ENCODE measurements around the gene CT45A8. TPM values are rescaled to one million over a fixed set of nuclear protein-coding genes. Genes with fewer than 3 reads are reported as not detected.
"Not testable (repeated sequence)": the region's sequence is repeated elsewhere in the genome, so short reads cannot be mapped to it uniquely, and the experiment has no call there.

CT45A8 gene
- total RNA-seq (2014; rRNA removed; shearing (Covaris generic)) (not detected in 2 replicates), polyA plus RNA-seq (2016; fragmentation: Nextera tagmentation; extraction: Ambion mirVana) (not detected in 2 replicates)

GRCh38 chrX:135854438-135854837 is at the start of gene CT45A8:
Gene CT45A8, minus strand, starts transcription at chrX:135854538. Its CDS starts 3,755 bp downstream, at chrX:135850783.
- H3K79me2 ChIP-seq (ENCODE audit: insufficient read depth); H3K9me2 ChIP-seq (ENCODE audit: insufficient read depth); H3K4me1 ChIP-seq (ENCODE audit: insufficient read depth); H4K20me1 ChIP-seq (ENCODE audit: insufficient read depth); H3K27me3 ChIP-seq (replicated peaks; ENCODE audit: insufficient read depth); H3K9me3 ChIP-seq (ENCODE audit: low read depth); H3K9ac ChIP-seq; H3K4me3 ChIP-seq; H3K27ac ChIP-seq; H3K4me2 ChIP-seq (ENCODE audit: unreplicated experiment); in situ Hi-C loops (cut with MboI); H2AFZ ChIP-seq; DNase-seq; H3F3A ChIP-seq (ENCODE audit: insufficient read depth); H3K36me3 ChIP-seq (ENCODE audit: low read depth): not testable (repeated sequence)
- no CpG with 5 or more reads among the region's 17 CpGs for WGBS, 2 experiments (ENCODE audit: low coverage in 1 of 2, low lambda C conversion rate in 2 of 2, missing lambda C conversion rate in 2 of 2)

- no peak within 1 kb of the TSS for H3K4me3 ChIP-seq
- no peak for DNase-seq
- no peak within 1 kb of the TSS for H3K9ac ChIP-seq
- in situ Hi-C loops (cut with MboI), result no loop called here
- no peaks in the 10 kb centered on the region for H3K36me3 ChIP-seq (ENCODE audit: low read depth)
- 80 to 81% methylated on average over 17 to 20 of the region's 22 CpGs for WGBS, 2 experiments (ENCODE audit: low coverage in 1 of 2, low lambda C conversion rate in 2 of 2, missing lambda C conversion rate in 2 of 2)
- no peaks in the 10 kb centered on the region for H3K79me2 ChIP-seq (ENCODE audit: insufficient read depth)
- no peaks in the 10 kb centered on the region for H4K20me1 ChIP-seq (ENCODE audit: insufficient read depth)
- H3K9me3 ChIP-seq (ENCODE audit: low read depth), result no peaks in the 10 kb centered on the region
- no peaks in the 10 kb centered on the region for H3K27me3 ChIP-seq (replicated peaks; ENCODE audit: insufficient read depth)
- H3K27ac ChIP-seq, result no peak within 1 kb of the TSS
- no peaks in the 10 kb centered on the region for H3K4me1 ChIP-seq (ENCODE audit: insufficient read depth)
- H3F3A ChIP-seq (ENCODE audit: insufficient read depth), result no peaks in the 10 kb centered on the region
- no peaks in the 10 kb centered on the region for H3K9me2 ChIP-seq (ENCODE audit: insufficient read depth)
- H2AFZ ChIP-seq, result no peak within 1 kb of the TSS
- no peak within 1 kb of the TSS for H3K4me2 ChIP-seq (ENCODE audit: unreplicated experiment)
- TF ChIP-seq EZH2 (IDR thresholded peaks at IDR 0.05; ENCODE audit: insufficient read depth, poor library complexity, severe bottlenecking) (no peak), EZH2phosphoT487 (IDR thresholded peaks at IDR 0.05; ENCODE audit: insufficient read depth, low read depth) (no peak)
Measured at GRCh38 chrX:135893294-135893817, 39.0 kb upstream of the CT45A8 start, which contains the start of the genes CT45A10 and SAGE1. Gene CT45A10, minus strand, starts transcription at chrX:135893444. Its CDS starts 8,100 bp downstream, at chrX:135885344. Gene SAGE1, plus strand, starts transcription at chrX:135893716. Its CDS starts 2,527 bp downstream, at chrX:135896243.

- Histone ChIP-seq H3K4me2 (ENCODE audit: unreplicated experiment) (no peak overlapping the region), H2AFZ (no peak overlapping the region), H3K79me2 (ENCODE audit: insufficient read depth) (no peaks in the 10 kb centered on the region), H3K9ac (no peak overlapping the region), H3K9me2 (ENCODE audit: insufficient read depth) (no peaks in the 10 kb centered on the region), H3K4me1 (ENCODE audit: insufficient read depth) (no peaks in the 10 kb centered on the region), H3K36me3 (ENCODE audit: low read depth) (no peaks in the 10 kb centered on the region), H3F3A (ENCODE audit: insufficient read depth) (no peaks in the 10 kb centered on the region), H3K4me3 (no peak overlapping the region), H3K27ac (no peak overlapping the region), H4K20me1 (ENCODE audit: insufficient read depth) (no peaks in the 10 kb centered on the region), H3K27me3 (replicated peaks; ENCODE audit: insufficient read depth) (no peaks in the 10 kb centered on the region), H3K9me3 (ENCODE audit: low read depth) (no peaks in the 10 kb centered on the region)
- DNase-seq, result no peak
- TF ChIP-seq EZH2phosphoT487 (IDR thresholded peaks at IDR 0.05; ENCODE audit: insufficient read depth, low read depth), result no peak
- TF ChIP-seq EZH2 (IDR thresholded peaks at IDR 0.05; ENCODE audit: insufficient read depth, poor library complexity, severe bottlenecking), result no peak
- WGBS, 2 experiments (ENCODE audit: low coverage in 1 of 2, low lambda C conversion rate in 2 of 2, missing lambda C conversion rate in 2 of 2), result 54 to 62% methylated on average over 5 to 6 of the region's 11 CpGs
- in situ Hi-C loops (cut with MboI), result no loop called here
Measured at GRCh38 chrX:135892781-135893180, 38.4 kb upstream of the CT45A8 start.

GRCh38 chrX:135890087-135890585 is 35.8 kb upstream of the CT45A8 start:
- H3K4me2 ChIP-seq (ENCODE audit: unreplicated experiment), result no peak overlapping the region
- H3K36me3 ChIP-seq (ENCODE audit: low read depth), result no peaks in the 10 kb centered on the region
- no peaks in the 10 kb centered on the region for H3K9me2 ChIP-seq (ENCODE audit: insufficient read depth)
- no peaks in the 10 kb centered on the region for H3K4me1 ChIP-seq (ENCODE audit: insufficient read depth)
- H3K9ac ChIP-seq, result no peak overlapping the region
- H3F3A ChIP-seq (ENCODE audit: insufficient read depth), result no peaks in the 10 kb centered on the region
- H3K27ac ChIP-seq, result no peak overlapping the region
- no peak overlapping the region for H3K4me3 ChIP-seq
- in situ Hi-C loops (cut with MboI), result no loop called here
- no peak overlapping the region for H2AFZ ChIP-seq
- 48 to 59% methylated on average over 10 to 14 of the region's 14 CpGs for WGBS, 2 experiments (ENCODE audit: low coverage in 1 of 2, low lambda C conversion rate in 2 of 2, missing lambda C conversion rate in 2 of 2)
- H3K27me3 ChIP-seq (replicated peaks; ENCODE audit: insufficient read depth), result no peaks in the 10 kb centered on the region
- DNase-seq, result no peak
- H3K79me2 ChIP-seq (ENCODE audit: insufficient read depth), result no peaks in the 10 kb centered on the region
- no peaks in the 10 kb centered on the region for H3K9me3 ChIP-seq (ENCODE audit: low read depth)
- no peaks in the 10 kb centered on the region for H4K20me1 ChIP-seq (ENCODE audit: insufficient read depth)
- no peak for TF ChIP-seq EZH2 (IDR thresholded peaks at IDR 0.05; ENCODE audit: insufficient read depth, poor library complexity, severe bottlenecking)
- TF ChIP-seq EZH2phosphoT487 (IDR thresholded peaks at IDR 0.05; ENCODE audit: insufficient read depth, low read depth), result no peak

- H2AFZ ChIP-seq; H3K27me3 ChIP-seq (replicated peaks; ENCODE audit: insufficient read depth); H3K79me2 ChIP-seq (ENCODE audit: insufficient read depth); H3K36me3 ChIP-seq (ENCODE audit: low read depth); H3K4me3 ChIP-seq; H3K9me3 ChIP-seq (ENCODE audit: low read depth); H3K4me2 ChIP-seq (ENCODE audit: unreplicated experiment); in situ Hi-C loops (cut with MboI); H3K9me2 ChIP-seq (ENCODE audit: insufficient read depth); H3K27ac ChIP-seq; DNase-seq; H3K9ac ChIP-seq; H3K4me1 ChIP-seq (ENCODE audit: insufficient read depth); H3F3A ChIP-seq (ENCODE audit: insufficient read depth); H4K20me1 ChIP-seq (ENCODE audit: insufficient read depth): not testable (repeated sequence)
- WGBS, 2 experiments (ENCODE audit: low coverage in 1 of 2, low lambda C conversion rate in 2 of 2, missing lambda C conversion rate in 2 of 2), result 56 to 62% methylated on average over 5 to 8 of the region's 15 CpGs
Measured at GRCh38 chrX:135888976-135889375, 34.6 kb upstream of the CT45A8 start.

- H3K27me3 ChIP-seq (replicated peaks; ENCODE audit: insufficient read depth); H3K4me3 ChIP-seq; H3K36me3 ChIP-seq (ENCODE audit: low read depth); H3K4me1 ChIP-seq (ENCODE audit: insufficient read depth); H3K9me2 ChIP-seq (ENCODE audit: insufficient read depth); H2AFZ ChIP-seq; H3K9me3 ChIP-seq (ENCODE audit: low read depth); H3F3A ChIP-seq (ENCODE audit: insufficient read depth); H3K79me2 ChIP-seq (ENCODE audit: insufficient read depth); H4K20me1 ChIP-seq (ENCODE audit: insufficient read depth); H3K4me2 ChIP-seq (ENCODE audit: unreplicated experiment); in situ Hi-C loops (cut with MboI); H3K9ac ChIP-seq; DNase-seq; H3K27ac ChIP-seq: not testable (repeated sequence)
- WGBS, 2 experiments (ENCODE audit: low coverage in 1 of 2, low lambda C conversion rate in 2 of 2, missing lambda C conversion rate in 2 of 2), result 60 to 77% methylated on average over 12 of the region's 18 CpGs
Measured at GRCh38 chrX:135888230-135888629, 33.9 kb upstream of the CT45A8 start.

- H3K4me3 ChIP-seq; H3K9me3 ChIP-seq (ENCODE audit: low read depth); H2AFZ ChIP-seq; H3K79me2 ChIP-seq (ENCODE audit: insufficient read depth); H3K27ac ChIP-seq; H3K4me2 ChIP-seq (ENCODE audit: unreplicated experiment); in situ Hi-C loops (cut with MboI); H3K9ac ChIP-seq; H3K36me3 ChIP-seq (ENCODE audit: low read depth); H3K9me2 ChIP-seq (ENCODE audit: insufficient read depth); DNase-seq; H3K27me3 ChIP-seq (replicated peaks; ENCODE audit: insufficient read depth); H4K20me1 ChIP-seq (ENCODE audit: insufficient read depth); H3K4me1 ChIP-seq (ENCODE audit: insufficient read depth); H3F3A ChIP-seq (ENCODE audit: insufficient read depth): not testable (repeated sequence)
- WGBS, 2 experiments (ENCODE audit: low coverage in 1 of 2, low lambda C conversion rate in 2 of 2, missing lambda C conversion rate in 2 of 2), result 0 to 6% methylated on average over 2 to 4 of the region's 5 CpGs
Measured at GRCh38 chrX:135882741-135883140, 28.4 kb upstream of the CT45A8 start.

Measured in GM23248 (cell line).